ENCODE measurements around the gene TM7SF2. TPM values are rescaled to one million over a fixed set of nuclear protein-coding genes. Genes with fewer than 3 reads are reported as not detected.

The TM7SF2 gene
- total and polyA plus RNA-seq, 2 of the 13 experiments (the other 11 are each of a cell fraction or from before 2014, with no cell fraction given) = 56.0 to 66.9 TPM

- TF ChIP-seq ZBTB14 (CRISPR knock-in tag; IDR thresholded peaks at IDR 0.05) (no peak), ZNF816 (CRISPR knock-in tag; IDR thresholded peaks at IDR 0.05; ENCODE audit: borderline replicate concordance) (peak; percentile 32; the same call in 1 of the 2 replicates), KLF9 (CRISPR knock-in tag; IDR thresholded peaks at IDR 0.05; ENCODE audit: low read depth) (no peak), RXRB (CRISPR knock-in tag; IDR thresholded peaks at IDR 0.05; ENCODE audit: borderline replicate concordance) (peak; percentile 16; the same call in 1 of the 2 replicates), ZNF619 (CRISPR knock-in tag; IDR thresholded peaks at IDR 0.05) (no peak; the same call in 1 of the 2 replicates), E2F5 (CRISPR knock-in tag; conservative IDR thresholded peaks at IDR 0.05) (no peak), ZNF20 (CRISPR knock-in tag; IDR thresholded peaks at IDR 0.05) (peak; percentile 64; the same call in 1 of the 2 replicates), HNF1B (CRISPR knock-in tag; IDR thresholded peaks at IDR 0.05) (peak; percentile 62; the same call in 1 of the 2 replicates), ZBTB2 (CRISPR knock-in tag; IDR thresholded peaks at IDR 0.05; ENCODE audit: low read depth) (no peak), GMEB2 (CRISPR knock-in tag; IDR thresholded peaks at IDR 0.05; ENCODE audit: low read depth) (no peak), NFRKB (IDR thresholded peaks at IDR 0.05) (no peak), KLF6 (CRISPR knock-in tag; IDR thresholded peaks at IDR 0.05) (0 out of 2 replicates have a peak, but pooled peaks have one; percentile 41), XBP1 (CRISPR knock-in tag; IDR thresholded peaks at IDR 0.05) (peak; percentile 21; the same call in 1 of the 2 replicates), SP4 (CRISPR knock-in tag; IDR thresholded peaks at IDR 0.05) (peak; percentile 81), ZNF274 (CRISPR knock-in tag; IDR thresholded peaks at IDR 0.05) (no peak), SMARCC2 (IDR thresholded peaks at IDR 0.05) (no peak), TOE1 (CRISPR knock-in tag; IDR thresholded peaks at IDR 0.05) (no peak), ZNF784 (CRISPR knock-in tag; IDR thresholded peaks at IDR 0.05; ENCODE audit: borderline replicate concordance) (peak; percentile 10)
Measured at GRCh38 chr11:65111744-65112545, at the start of gene TM7SF2 (continued).

Measured in HepG2 (cell line).